ENCODE data around the gene ATP6V0C.
A peak's percentile ranks its signal among the peaks of the same experiment; 100 is the strongest.

The ATP6V0C gene

DNA sequence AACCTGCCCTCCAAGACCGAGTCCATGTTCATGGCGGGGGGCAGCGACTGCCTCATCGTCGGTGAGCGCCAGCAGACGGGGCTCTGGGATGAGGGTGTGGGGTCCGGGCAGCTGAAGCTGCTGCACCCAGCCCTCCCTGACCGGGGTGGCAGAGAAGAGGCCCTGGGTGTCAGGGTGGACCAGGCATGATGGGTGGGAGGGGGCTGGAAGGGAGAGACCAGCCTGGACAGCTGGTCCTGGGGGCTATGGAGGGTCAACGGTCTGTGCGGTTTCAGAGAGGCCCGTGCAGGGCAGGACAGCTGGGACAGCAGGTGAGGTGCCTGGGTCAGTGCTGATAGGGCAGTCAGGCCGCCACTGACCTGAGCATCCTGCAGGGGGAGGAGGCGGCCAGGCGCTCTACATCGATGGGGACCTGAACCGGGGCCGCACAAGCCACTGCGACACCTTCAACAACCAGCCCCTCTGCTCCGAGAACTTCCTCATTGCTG is 13.3 kb upstream of the ATP6V0C start:
- no peak overlapping the region for H3K4me3 ChIP-seq (ENCODE audit: low read depth, low read length)
- TF ChIP-seq, protein P1, sequence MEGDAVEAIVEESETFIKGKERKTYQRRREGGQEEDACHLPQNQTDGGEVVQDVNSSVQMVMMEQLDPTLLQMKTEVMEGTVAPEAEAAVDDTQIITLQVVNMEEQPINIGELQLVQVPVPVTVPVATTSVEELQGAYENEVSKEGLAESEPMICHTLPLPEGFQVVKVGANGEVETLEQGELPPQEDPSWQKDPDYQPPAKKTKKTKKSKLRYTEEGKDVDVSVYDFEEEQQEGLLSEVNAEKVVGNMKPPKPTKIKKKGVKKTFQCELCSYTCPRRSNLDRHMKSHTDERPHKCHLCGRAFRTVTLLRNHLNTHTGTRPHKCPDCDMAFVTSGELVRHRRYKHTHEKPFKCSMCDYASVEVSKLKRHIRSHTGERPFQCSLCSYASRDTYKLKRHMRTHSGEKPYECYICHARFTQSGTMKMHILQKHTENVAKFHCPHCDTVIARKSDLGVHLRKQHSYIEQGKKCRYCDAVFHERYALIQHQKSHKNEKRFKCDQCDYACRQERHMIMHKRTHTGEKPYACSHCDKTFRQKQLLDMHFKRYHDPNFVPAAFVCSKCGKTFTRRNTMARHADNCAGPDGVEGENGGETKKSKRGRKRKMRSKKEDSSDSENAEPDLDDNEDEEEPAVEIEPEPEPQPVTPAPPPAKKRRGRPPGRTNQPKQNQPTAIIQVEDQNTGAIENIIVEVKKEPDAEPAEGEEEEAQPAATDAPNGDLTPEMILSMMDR (IDR thresholded peaks at IDR 0.05; ENCODE audit: borderline replicate concordance, insufficient read depth, low read depth, low read length): no peak

DNA sequence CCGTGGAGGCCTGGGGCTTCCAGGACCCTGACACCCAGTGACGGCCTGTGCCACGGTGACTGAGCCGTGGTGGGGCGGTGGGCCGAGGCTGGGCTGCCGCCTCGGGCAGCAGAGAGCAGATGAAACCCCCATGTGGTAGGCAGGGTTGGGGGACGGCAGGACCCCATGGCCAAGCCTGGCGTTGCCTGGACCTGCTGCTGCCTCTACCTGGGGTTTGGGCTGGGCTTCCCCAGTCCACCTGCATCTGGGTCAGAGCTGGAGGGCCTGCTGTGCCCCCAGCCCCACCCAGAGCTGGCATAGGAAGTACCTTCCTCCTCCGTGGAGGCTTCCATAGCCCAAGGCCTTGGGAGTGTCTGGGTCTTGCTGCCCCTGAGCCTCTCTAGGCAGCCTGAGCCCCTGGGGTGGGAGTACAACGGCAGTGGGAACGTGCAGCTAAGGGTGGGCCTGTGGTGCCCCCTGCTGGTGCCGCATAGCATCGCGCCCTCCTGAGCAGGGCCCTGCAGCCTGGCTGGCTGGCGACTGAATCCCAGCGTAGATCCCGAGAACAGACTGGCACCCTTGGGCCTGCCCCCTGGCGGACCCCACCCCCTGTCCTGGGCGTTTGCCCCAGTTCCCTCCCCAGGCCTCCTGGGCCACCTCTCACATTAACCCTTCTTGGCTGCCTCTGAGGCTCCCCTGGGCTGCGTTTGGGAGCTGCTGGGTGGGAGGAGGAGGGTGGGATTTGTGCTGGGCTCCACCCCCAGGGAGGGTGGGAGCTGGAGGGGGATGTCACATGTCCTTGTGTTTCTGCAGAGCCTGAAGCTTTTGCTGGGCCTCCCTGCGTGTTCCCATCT is 12.6 kb upstream of the ATP6V0C start:
- TF ChIP-seq, protein P1 (IDR thresholded peaks at IDR 0.05; ENCODE audit: borderline replicate concordance, insufficient read depth, low read depth, low read length): peak; percentile 99

DNA sequence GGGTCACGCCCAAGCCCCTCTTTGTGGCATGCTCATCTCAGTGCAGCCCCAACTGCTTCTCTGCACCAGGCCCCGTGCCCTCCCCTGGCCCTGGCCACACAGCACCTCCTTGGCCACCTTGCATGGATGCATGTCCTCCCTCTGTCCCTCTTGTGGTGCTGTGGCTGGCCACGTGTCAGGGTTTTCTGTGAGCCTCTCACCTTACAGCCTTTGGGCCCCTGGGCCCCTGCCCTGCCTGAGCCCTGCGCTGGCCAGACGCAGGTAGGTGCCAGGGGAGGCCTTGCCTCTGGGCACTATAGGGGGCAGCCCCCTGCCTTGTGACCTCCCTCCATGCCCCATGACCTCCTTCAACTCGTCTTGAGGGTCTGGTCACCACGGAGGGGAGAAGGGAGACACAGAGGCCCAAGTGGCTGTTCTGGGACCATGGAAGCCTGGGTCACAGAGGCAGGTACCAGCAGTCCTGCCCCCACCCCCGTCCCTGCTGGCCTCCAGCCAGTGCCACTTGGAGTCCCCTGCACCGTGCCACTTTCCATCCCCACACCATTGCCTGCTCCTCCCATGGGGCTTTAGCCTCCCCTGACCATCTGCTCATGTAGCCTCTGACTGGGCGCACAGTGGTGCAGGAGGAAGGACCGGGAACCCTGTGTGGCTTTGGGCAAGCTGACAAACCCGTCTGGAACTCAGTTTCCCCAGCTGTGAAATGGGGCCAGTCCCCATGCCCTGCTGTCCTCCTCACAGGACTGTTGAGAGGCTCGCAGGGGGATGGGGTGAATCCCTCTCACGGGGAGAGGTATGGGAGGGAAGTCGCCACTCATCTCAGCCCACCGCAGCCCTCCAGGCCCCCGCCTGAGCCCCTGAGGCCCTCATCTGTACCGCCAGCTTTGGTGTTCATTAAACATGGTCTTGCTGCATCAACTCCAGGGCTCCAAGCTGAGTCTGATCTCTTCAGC is 11.5 kb upstream of the ATP6V0C start:
- H3K4me3 ChIP-seq (ENCODE audit: low read depth, low read length): no peak overlapping the region
- TF ChIP-seq, protein P1 (IDR thresholded peaks at IDR 0.05; ENCODE audit: borderline replicate concordance, insufficient read depth, low read depth, low read length): no peak

More for the DNA sequence above, 12.6 kb upstream of the ATP6V0C start:
- no peak overlapping the region for H3K4me3 ChIP-seq (ENCODE audit: low read depth, low read length)

DNA sequence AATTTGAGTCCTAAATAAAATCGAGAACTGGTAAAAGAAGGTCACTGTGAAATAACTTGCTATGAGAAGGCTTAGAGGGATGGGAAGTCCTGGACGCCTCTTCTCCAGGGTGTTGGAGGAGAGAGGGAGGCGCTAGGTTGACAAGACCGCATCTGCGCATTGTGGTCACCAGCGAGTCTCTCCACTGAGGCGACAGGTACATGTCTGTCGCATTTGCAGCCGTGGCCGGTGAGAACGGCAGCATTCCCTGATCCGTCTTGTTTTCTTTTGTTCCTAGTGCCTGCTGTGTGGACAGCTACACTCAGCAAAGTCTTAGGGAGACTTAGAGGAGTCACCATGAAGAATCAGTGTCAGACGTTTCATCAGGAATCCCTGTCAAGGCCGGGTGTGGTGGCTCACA is 8.1 kb upstream of the ATP6V0C start:
- TF ChIP-seq, protein P1 (IDR thresholded peaks at IDR 0.05; ENCODE audit: borderline replicate concordance, insufficient read depth, low read depth, low read length): no peak
- no peak overlapping the region for H3K4me3 ChIP-seq (ENCODE audit: low read depth, low read length)

DNA sequence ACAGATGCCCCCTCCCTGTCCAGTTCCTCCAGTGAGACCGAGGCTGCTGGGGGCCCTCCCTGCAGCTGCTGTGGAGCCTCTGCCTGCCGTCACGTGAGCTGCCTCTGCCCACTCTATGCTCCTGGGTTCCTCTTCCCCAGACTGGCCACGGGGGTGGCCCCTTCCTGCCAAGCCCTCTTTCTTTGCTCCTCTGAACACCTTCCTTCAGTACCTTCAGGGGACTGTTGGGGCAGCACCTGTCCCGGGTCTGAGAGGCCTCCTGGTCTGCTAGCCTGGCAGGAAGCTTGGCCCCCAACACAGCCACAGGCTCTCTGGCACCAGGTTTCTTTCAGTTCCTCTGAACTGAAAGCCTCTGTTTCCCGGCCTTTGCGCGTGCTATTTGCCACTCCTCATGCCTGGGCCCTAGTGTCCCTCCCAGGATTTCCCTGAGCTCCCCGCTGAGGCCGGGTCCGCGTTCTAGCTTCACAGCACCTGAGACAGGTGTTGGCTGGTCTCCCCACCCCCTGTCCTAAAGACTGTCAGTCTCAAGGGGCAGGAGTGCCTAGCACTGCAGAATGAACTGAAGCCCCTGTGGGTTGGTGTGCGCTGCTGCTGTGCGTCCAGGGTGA is 6.6 kb upstream of the ATP6V0C start:
- TF ChIP-seq, protein P1 (IDR thresholded peaks at IDR 0.05; ENCODE audit: borderline replicate concordance, insufficient read depth, low read depth, low read length): 0 out of 2 replicates have a peak, but pooled peaks have one; percentile 22
- no peak overlapping the region for H3K4me3 ChIP-seq (ENCODE audit: low read depth, low read length)

DNA sequence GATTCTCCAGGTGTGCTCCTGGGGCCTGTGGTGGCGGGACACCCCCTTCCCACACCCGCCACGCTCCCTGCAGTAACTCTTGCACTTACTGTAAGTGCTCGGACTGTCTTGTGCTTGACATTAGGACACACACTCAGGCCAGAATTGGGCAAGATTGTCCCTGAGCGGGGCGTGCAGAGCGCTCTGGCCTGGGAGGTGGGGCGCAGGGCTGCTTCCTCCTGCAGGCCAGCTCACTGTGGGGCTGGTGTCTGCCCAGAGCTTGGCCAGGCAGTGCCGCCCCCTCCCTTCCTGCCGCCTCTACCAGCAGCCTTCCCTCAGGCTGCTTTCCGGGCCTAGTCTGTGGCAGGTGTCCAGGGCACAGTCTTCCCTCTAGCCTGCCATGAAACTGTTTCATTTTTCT is 6.1 kb upstream of the ATP6V0C start:
- no peak overlapping the region for H3K4me3 ChIP-seq (ENCODE audit: low read depth, low read length)
- TF ChIP-seq, protein P1 (IDR thresholded peaks at IDR 0.05; ENCODE audit: borderline replicate concordance, insufficient read depth, low read depth, low read length): no peak
